HepG2 (cell line): ENCODE results near the gene SYNE2.

ENCODE experiments used
- CCAR2 ChIP-seq: fragments of 200-400 bp; formaldehyde crosslinking; optimal IDR thresholded peaks from 2 replicates; pipeline ENCODE3; 2018; ENCODE audit warnings: low read depth, mild to moderate bottlenecking, low read length, moderate library complexity
- HIVEP1 ChIP-seq: sonication (generic); formaldehyde crosslinking; IDR thresholded peaks from 2 replicates; pipeline ENCODE4 v1.4.0; 2020; ENCODE audit warnings: mild to moderate bottlenecking, missing genetic modification reagents
- HNRNPK ChIP-seq: fragments of 200-400 bp; formaldehyde crosslinking; IDR thresholded peaks from 2 replicates; pipeline ENCODE4 v1.6.1; 2018; ENCODE audit warnings: low read length, low read depth, moderate library complexity, mild to moderate bottlenecking; ENCODE audit not compliant: poor library complexity, severe bottlenecking
- IRF2 ChIP-seq: IDR thresholded peaks from 2 replicates; pipeline ENCODE4 v1.6.1; 2018; ENCODE audit warnings: missing genetic modification reagents, missing compliant biosample characterization
- KMT2A ChIP-seq: sonication (generic); formaldehyde crosslinking; IDR thresholded peaks from 2 replicates; pipeline ENCODE4 v1.4.0; 2020; ENCODE audit warnings: missing genetic modification reagents
- MZF1 ChIP-seq: sonication (generic); formaldehyde crosslinking; IDR thresholded peaks from 2 replicates; pipeline ENCODE4 v1.8.1; 2023; ENCODE audit warnings: mild to moderate bottlenecking, missing genetic modification reagents, borderline replicate concordance
- PHF21A ChIP-seq: sonication (generic); formaldehyde crosslinking; IDR thresholded peaks from 2 replicates; pipeline ENCODE4 v1.5.0; 2020; ENCODE audit warnings: mild to moderate bottlenecking, missing genetic modification reagents
- SATB2 ChIP-seq: sonication (generic); formaldehyde crosslinking; IDR thresholded peaks from 2 replicates; pipeline ENCODE4 v1.5.0; 2020; ENCODE audit warnings: missing genetic modification reagents
- ZBTB26 ChIP-seq: IDR thresholded peaks from 2 replicates; pipeline ENCODE4 v1.6.1; 2016; ENCODE audit warnings: missing compliant biosample characterization, missing genetic modification reagents, borderline replicate concordance
- ZBTB33 ChIP-seq: sonication (generic); formaldehyde crosslinking; IDR thresholded peaks from 2 replicates; pipeline ENCODE4 v1.4.0; 2020; ENCODE audit warnings: missing genetic modification reagents
- ZNF703 ChIP-seq: sonication (generic); formaldehyde crosslinking; IDR thresholded peaks from 2 replicates; pipeline ENCODE4 v1.5.1; 2020; ENCODE audit warnings: missing genetic modification reagents, mild to moderate bottlenecking, moderate library complexity, borderline replicate concordance
- ZZZ3 ChIP-seq: sonication (generic); formaldehyde crosslinking; IDR thresholded peaks from 2 replicates; pipeline ENCODE4 v1.4.0; 2020; ENCODE audit warnings: missing genetic modification reagents, mild to moderate bottlenecking, borderline replicate concordance
- TF ChIP-seq, protein P1 (sequence below): sonication (generic); formaldehyde crosslinking; IDR thresholded peaks from 2 replicates; pipeline ENCODE4 v1.5.0; 2020; ENCODE audit warnings: mild to moderate bottlenecking, missing genetic modification reagents, moderate library complexity
- TF ChIP-seq, protein P2 (sequence below): sonication (generic); formaldehyde crosslinking; IDR thresholded peaks from 2 replicates; pipeline ENCODE4 v1.5.1; 2020; ENCODE audit warnings: mild to moderate bottlenecking, missing genetic modification reagents, borderline replicate concordance

DNA sequence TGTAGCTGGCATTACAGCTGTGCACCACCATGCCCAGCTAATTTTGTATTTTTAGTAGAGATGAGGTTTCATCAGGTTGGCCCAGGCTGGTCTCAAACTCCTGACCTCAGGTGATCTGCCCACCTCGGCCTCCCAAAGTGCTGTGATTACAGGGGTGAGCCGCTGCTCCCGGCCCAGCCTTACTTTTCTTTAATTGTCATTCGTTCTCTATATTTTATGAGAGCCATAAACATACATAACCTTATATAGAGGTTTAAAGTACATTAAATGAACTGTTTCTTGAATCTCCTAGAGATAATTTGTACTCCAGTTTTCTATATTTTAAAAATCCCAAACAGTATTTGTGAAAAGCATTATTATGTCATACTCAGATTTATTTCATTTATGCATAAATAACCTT is 98.6 kb downstream of the SYNE2 start:
- no peak for TF ChIP-seq ZBTB26
- TF ChIP-seq ZBTB33 (CRISPR knock-in tag): no peak
- no peak for TF ChIP-seq HNRNPK
- TF ChIP-seq, protein P1, sequence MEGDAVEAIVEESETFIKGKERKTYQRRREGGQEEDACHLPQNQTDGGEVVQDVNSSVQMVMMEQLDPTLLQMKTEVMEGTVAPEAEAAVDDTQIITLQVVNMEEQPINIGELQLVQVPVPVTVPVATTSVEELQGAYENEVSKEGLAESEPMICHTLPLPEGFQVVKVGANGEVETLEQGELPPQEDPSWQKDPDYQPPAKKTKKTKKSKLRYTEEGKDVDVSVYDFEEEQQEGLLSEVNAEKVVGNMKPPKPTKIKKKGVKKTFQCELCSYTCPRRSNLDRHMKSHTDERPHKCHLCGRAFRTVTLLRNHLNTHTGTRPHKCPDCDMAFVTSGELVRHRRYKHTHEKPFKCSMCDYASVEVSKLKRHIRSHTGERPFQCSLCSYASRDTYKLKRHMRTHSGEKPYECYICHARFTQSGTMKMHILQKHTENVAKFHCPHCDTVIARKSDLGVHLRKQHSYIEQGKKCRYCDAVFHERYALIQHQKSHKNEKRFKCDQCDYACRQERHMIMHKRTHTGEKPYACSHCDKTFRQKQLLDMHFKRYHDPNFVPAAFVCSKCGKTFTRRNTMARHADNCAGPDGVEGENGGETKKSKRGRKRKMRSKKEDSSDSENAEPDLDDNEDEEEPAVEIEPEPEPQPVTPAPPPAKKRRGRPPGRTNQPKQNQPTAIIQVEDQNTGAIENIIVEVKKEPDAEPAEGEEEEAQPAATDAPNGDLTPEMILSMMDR (CRISPR knock-in tag): no peak
- no peak for TF ChIP-seq HIVEP1 (CRISPR knock-in tag)
- no peak for TF ChIP-seq ZZZ3
- TF ChIP-seq SATB2 (CRISPR knock-in tag): no peak
- TF ChIP-seq MZF1 (CRISPR knock-in tag): no peak
- TF ChIP-seq PHF21A: no peak
- TF ChIP-seq IRF2 (CRISPR knock-in tag): no peak
- TF ChIP-seq CCAR2: no peak
- TF ChIP-seq, protein P2, sequence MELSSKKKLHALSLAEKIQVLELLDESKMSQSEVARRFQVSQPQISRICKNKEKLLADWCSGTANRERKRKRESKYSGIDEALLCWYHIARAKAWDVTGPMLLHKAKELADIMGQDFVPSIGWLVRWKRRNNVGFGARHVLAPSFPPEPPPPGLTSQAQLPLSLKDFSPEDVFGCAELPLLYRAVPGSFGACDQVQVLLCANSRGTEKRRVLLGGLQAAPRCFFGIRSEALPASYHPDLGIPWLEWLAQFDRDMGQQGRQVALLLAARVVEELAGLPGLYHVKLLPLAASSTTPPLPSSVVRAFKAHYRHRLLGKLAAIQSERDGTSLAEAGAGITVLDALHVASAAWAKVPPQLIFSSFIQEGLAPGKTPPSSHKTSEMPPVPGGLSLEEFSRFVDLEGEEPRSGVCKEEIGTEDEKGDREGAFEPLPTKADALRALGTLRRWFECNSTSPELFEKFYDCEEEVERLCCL (CRISPR knock-in tag): no peak
- TF ChIP-seq ZNF703: no peak
- TF ChIP-seq KMT2A (CRISPR knock-in tag): no peak
